ENCODE measurements around the gene RANBP9.

DNA sequence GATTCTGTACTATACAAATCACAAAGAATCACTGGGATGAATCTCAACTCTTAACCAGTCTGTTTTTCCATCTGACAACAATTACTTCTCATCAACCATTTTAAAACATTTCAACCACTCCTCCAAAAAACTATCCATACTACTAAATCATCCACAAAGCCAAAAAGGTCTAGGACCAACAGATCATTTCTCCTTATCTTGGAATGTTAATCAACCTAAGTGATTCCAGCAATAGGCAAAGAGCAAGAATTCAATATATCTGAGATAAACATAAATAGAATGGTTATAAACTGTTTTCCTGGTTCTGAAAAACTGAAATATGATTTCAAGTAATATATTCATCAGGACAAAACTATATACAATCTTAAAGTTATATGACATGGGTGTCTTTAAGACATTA lies 28.6 kb downstream of the RANBP9 start:
- no peak for TF ChIP-seq CTCF (IDR thresholded peaks at IDR 0.05)
- no peak for TF ChIP-seq REST (IDR thresholded peaks at IDR 0.05; ENCODE audit: insufficient read depth in 1 of 2, low read depth in 2 of 2, low read length in 1 of 2)

Data from Panc1 (cell line).